ENCODE results near the gene NKD2. TPM values are rescaled to one million over a fixed set of nuclear protein-coding genes. Genes with fewer than 3 reads are reported as not detected.

NKD2 gene
- total and polyA plus RNA-seq, 2 experiments from 2014 or later = 1.4 to 9.1 TPM

DNA sequence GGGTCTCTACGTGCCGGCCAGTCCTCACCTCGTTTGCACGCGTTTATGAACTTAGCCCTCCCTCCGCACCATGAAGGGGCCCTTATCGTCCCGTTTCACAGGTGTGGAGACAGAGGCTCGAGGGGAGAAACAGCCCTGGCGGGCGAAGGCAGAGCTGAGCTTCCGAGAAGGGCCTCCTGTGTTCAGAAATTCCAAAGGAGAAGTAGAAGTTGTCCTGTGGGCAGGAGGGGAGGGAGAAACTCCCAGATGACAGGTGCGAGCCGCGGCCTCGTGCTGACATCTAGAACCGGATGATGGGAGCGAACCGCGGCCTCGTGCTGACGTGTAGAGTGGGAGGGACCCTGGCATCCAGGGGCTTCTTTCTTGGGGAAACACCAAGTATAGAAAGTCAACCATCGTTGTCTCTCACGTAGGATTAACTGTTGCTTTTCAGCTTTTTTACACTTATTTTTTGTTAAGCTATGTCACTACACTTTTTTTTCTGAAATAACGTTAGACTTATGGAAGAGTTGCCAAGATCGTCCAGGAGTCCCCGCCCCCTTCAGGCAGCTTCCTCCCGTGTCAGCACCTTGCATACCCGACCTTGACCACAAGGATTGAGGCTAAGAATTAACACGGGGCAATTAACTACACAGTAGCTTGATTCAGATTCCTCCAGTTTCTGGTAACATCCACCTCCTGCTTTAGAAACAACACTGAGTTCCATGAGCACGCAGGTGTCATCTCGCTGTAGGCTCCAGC is 42.8 kb upstream of the NKD2 start:
- H2AFZ ChIP-seq = no peak overlapping the region
- no peaks in the 10 kb centered on the region for H3K36me3 ChIP-seq (replicated peaks; ENCODE audit: insufficient read depth, low read depth)
- no peaks in the 10 kb centered on the region for H4K20me1 ChIP-seq (ENCODE audit: insufficient read depth, poor library complexity, severe bottlenecking)
- H3K27ac ChIP-seq = no peak overlapping the region
- H3K9me2 ChIP-seq (replicated peaks; ENCODE audit: insufficient read depth) = no peaks in the 10 kb centered on the region
- TF ChIP-seq EZH2 (IDR thresholded peaks at IDR 0.05; ENCODE audit: borderline replicate concordance) (no peak), EZH2phosphoT487 (IDR thresholded peaks at IDR 0.05; ENCODE audit: low read depth, severe bottlenecking, unreplicated experiment) (no peak)
- TF ChIP-seq, protein P1, sequence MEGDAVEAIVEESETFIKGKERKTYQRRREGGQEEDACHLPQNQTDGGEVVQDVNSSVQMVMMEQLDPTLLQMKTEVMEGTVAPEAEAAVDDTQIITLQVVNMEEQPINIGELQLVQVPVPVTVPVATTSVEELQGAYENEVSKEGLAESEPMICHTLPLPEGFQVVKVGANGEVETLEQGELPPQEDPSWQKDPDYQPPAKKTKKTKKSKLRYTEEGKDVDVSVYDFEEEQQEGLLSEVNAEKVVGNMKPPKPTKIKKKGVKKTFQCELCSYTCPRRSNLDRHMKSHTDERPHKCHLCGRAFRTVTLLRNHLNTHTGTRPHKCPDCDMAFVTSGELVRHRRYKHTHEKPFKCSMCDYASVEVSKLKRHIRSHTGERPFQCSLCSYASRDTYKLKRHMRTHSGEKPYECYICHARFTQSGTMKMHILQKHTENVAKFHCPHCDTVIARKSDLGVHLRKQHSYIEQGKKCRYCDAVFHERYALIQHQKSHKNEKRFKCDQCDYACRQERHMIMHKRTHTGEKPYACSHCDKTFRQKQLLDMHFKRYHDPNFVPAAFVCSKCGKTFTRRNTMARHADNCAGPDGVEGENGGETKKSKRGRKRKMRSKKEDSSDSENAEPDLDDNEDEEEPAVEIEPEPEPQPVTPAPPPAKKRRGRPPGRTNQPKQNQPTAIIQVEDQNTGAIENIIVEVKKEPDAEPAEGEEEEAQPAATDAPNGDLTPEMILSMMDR (IDR thresholded peaks at IDR 0.05; ENCODE audit: poor library complexity) = no peak
- H3K9me3 ChIP-seq (ENCODE audit: low read depth) = no peaks in the 10 kb centered on the region
- H3K4me3 ChIP-seq = no peak overlapping the region
- no peak for DNase-seq (ENCODE audit: low spot score)
- peaks cover 12% of the 10 kb centered on the region for H3K4me1 ChIP-seq (ENCODE audit: insufficient read depth)
- H3K4me2 ChIP-seq = no peak overlapping the region
- WGBS (ENCODE audit: low lambda C conversion rate, missing lambda C conversion rate) = 88% methylated on average over 32 of the region's 32 CpGs
- peaks cover 7% of the 10 kb centered on the region for H3K27me3 ChIP-seq
- H3K79me2 ChIP-seq = no peaks in the 10 kb centered on the region

DNA sequence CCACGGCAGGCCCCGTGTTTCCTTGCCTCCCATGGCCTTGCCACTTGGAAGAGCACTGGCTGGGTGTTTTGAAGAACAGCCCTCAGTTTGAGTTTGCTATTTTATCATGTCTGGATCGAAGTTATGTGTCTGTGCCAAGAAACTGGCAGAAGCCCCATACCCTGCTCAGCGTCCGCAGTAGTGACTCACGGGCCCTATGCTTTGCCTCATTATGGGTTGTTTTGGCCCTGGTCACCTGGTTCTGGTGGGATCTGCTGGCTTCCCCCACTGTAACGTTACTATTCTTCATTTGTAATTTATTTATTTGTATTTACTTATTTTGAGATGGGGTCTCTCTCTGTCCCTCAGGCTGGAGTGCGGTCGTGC is 42.3 kb upstream of the NKD2 start:
- Histone ChIP-seq H3K36me3 (replicated peaks; ENCODE audit: insufficient read depth, low read depth) (no peaks in the 10 kb centered on the region), H3K9me2 (replicated peaks; ENCODE audit: insufficient read depth) (no peaks in the 10 kb centered on the region), H3K79me2 (no peaks in the 10 kb centered on the region), H2AFZ (no peak overlapping the region), H3K27ac (no peak overlapping the region), H3K27me3 (peaks cover 7% of the 10 kb centered on the region), H3K4me2 (no peak overlapping the region), H4K20me1 (ENCODE audit: insufficient read depth, poor library complexity, severe bottlenecking) (no peaks in the 10 kb centered on the region), H3K4me1 (ENCODE audit: insufficient read depth) (peaks cover 12% of the 10 kb centered on the region), H3K4me3 (no peak overlapping the region), H3K9me3 (ENCODE audit: low read depth) (no peaks in the 10 kb centered on the region)
- DNase-seq (ENCODE audit: low spot score) = no peak
- WGBS (ENCODE audit: low lambda C conversion rate, missing lambda C conversion rate) = 84% methylated on average over 9 of the region's 9 CpGs
- TF ChIP-seq EZH2 (IDR thresholded peaks at IDR 0.05; ENCODE audit: borderline replicate concordance) (no peak), EZH2phosphoT487 (IDR thresholded peaks at IDR 0.05; ENCODE audit: low read depth, severe bottlenecking, unreplicated experiment) (no peak)
- TF ChIP-seq, protein P1 (IDR thresholded peaks at IDR 0.05; ENCODE audit: poor library complexity) = no peak

DNA sequence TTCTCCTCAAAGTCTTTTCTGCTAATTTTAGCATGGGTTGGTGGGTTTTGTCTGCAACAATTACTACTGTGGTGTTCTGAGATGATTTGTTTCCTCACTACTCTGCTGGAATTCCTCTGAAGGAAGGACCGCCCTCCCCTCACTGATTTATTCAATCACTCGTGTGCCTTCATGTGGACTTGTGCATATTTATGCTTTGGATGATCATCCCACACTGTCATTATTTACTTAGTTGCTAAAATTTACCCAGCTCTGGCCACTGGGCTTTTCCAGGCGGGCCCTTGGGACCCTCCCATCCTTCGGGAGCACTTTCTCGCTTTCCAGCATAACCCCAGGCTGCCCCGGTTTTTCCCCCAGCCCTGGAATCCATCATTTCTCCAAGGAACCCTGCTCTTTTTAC is 41.7 kb upstream of the NKD2 start:
- H3K9me2 ChIP-seq (replicated peaks; ENCODE audit: insufficient read depth) = no peaks in the 10 kb centered on the region
- no peak overlapping the region for H3K27ac ChIP-seq
- H3K36me3 ChIP-seq (replicated peaks; ENCODE audit: insufficient read depth, low read depth) = no peaks in the 10 kb centered on the region
- H3K9me3 ChIP-seq (ENCODE audit: low read depth) = no peaks in the 10 kb centered on the region
- H3K27me3 ChIP-seq = peaks cover 7% of the 10 kb centered on the region
- peaks cover 12% of the 10 kb centered on the region for H3K4me1 ChIP-seq (ENCODE audit: insufficient read depth)
- H2AFZ ChIP-seq = no peak overlapping the region
- WGBS (ENCODE audit: low lambda C conversion rate, missing lambda C conversion rate) = 96% methylated on average over 6 of the region's 6 CpGs
- H3K4me2 ChIP-seq = no peak overlapping the region
- no peak overlapping the region for H3K4me3 ChIP-seq
- H4K20me1 ChIP-seq (ENCODE audit: insufficient read depth, poor library complexity, severe bottlenecking) = no peaks in the 10 kb centered on the region
- H3K79me2 ChIP-seq = no peaks in the 10 kb centered on the region
- TF ChIP-seq, protein P1 (IDR thresholded peaks at IDR 0.05; ENCODE audit: poor library complexity) = no peak
- TF ChIP-seq EZH2phosphoT487 (IDR thresholded peaks at IDR 0.05; ENCODE audit: low read depth, severe bottlenecking, unreplicated experiment) = no peak
- no peak for TF ChIP-seq EZH2 (IDR thresholded peaks at IDR 0.05; ENCODE audit: borderline replicate concordance)
- DNase-seq (ENCODE audit: low spot score) = no peak
